ENCODE data around the gene ZFAND2A.

DNA sequence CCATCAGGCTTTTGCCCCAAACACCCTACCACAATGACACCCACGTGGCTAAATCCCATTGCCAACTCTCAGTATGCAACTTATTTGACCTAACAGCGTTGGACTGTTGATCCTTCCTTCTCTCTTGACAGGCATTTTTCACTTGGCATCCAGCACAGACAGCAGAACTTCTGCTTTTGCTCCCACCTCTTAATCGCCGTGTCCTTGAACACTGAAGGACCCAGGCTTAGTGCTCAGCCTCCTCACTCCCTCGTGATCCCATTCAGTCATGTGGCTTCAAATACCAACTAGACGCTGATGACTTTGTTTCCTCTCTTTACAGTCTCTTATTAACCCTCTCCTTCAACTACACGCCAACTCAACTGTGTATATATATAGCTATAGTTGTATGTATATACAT, 25.0 kb downstream of the ZFAND2A start:
- no peak for TF ChIP-seq CTCF (optimal IDR thresholded peaks at IDR 0.05 in 1 of 3, IDR thresholded peaks at IDR 0.05 in 1 of 3, conservative IDR thresholded peaks at IDR 0.05 in 1 of 3; ENCODE audit: extremely low read depth in 1 of 3, insufficient read depth in 2 of 3, low read length in 3 of 3)
- TF ChIP-seq EZH2 (IDR thresholded peaks at IDR 0.05; ENCODE audit: low read length), result no peak

Measured in keratinocyte (primary cell).